Activated naive CD4-positive, alpha-beta T cell (primary cell): Measurements from ENCODE around the gene SH3GL1.
"Not testable (repeated sequence)": the region's sequence is repeated elsewhere in the genome, so short reads cannot be mapped to it uniquely, and the experiment has no call there.

Experiments
- DNase-seq, 4 experiments: peaks; one replicate each; lab custom pipeline; 2025; lab: John Stamatoyannopoulos, UW

SH3GL1 gene

GRCh38 chr19:4362831-4363545 lies 37.4 kb downstream of the SH3GL1 start:
- DNase-seq: no peak

GRCh38 chr19:4362101-4362828 lies 38.1 kb downstream of the SH3GL1 start:
- no peak for DNase-seq

- DNase-seq: no peak
Measured at GRCh38 chr19:4361152-4362046, 38.9 kb downstream of the SH3GL1 start.

GRCh38 chr19:4360641-4361151 lies 39.7 kb downstream of the SH3GL1 start:
- DNase-seq: no peak

- DNase-seq: no peak
Measured at GRCh38 chr19:4360081-4360569, 40.2 kb downstream of the SH3GL1 start.

GRCh38 chr19:4359627-4360000 lies 40.7 kb downstream of the SH3GL1 start:
- no peak for DNase-seq

GRCh38 chr19:4358709-4359626 lies 41.4 kb downstream of the SH3GL1 start:
- no peak for DNase-seq

GRCh38 chr19:4357921-4358326 lies 42.4 kb downstream of the SH3GL1 start:
- no peak for DNase-seq

- DNase-seq: no peak
Measured at GRCh38 chr19:4357095-4357797, 43.1 kb downstream of the SH3GL1 start.

GRCh38 chr19:4354897-4355296 lies 45.5 kb downstream of the SH3GL1 start:
- DNase-seq: no peak

- DNase-seq: no peak
Measured at GRCh38 chr19:4354282-4354681, 46.1 kb downstream of the SH3GL1 start.

GRCh38 chr19:4352701-4353121 lies 47.6 kb downstream of the SH3GL1 start:
- peak; percentile 20 to 52 (median 34) for DNase-seq

GRCh38 chr19:4350726-4351125 lies 49.6 kb downstream of the SH3GL1 start:
- DNase-seq: no peak

- DNase-seq: no peak
Measured at GRCh38 chr19:4350111-4350510, 50.2 kb downstream of the SH3GL1 start.

GRCh38 chr19:4349225-4349624 lies 51.1 kb downstream of the SH3GL1 start:
- DNase-seq: not testable (repeated sequence)

GRCh38 chr19:4347521-4347920 lies 52.8 kb downstream of the SH3GL1 start:
- no peak for DNase-seq

- no peak for DNase-seq
Measured at GRCh38 chr19:4346020-4346383, 54.3 kb downstream of the SH3GL1 start.

GRCh38 chr19:4345342-4346019 lies 54.9 kb downstream of the SH3GL1 start:
- DNase-seq: no peak

- DNase-seq: peak; percentile 77 to 94 (median 85)
Measured at GRCh38 chr19:4343370-4344307, 56.7 kb downstream of the SH3GL1 start, which contains the start of gene MPND. Gene MPND (plus strand): TSS chr19:4343562. CDS start chr19:4343594, 32 bp downstream.
